GM18870 (cell line): ENCODE data around the gene IFIH1.
A peak's percentile ranks its signal among the peaks of the same experiment; 100 is the strongest.

Experiments used
- ATAC-seq: cut with Tn5 transposase; IDR thresholded peaks from one replicate; pipeline ENCODE4 v1.9.1; 2021; ENCODE audit warnings: moderate library complexity; ENCODE audit not compliant: unreplicated experiment

Gene IFIH1

DNA sequence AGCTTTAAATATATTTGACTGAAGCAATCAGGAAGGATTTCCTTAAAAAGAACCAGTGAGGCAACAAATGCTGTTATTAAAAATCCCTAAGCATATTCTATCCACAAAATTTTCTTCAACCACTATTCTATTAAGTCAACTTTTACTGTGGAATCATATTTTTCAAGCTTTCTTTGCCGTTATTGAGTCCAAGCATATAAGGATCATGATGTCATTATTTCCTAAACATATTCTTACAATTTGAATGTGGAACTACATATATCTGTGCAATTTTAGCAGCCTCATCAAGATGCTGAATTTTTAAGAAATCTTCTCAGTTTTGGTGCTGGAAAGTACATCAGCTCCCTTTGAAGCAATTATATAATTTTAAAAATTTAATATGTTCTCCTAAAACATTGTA lies 5.6 kb downstream of the IFIH1 start:
- ATAC-seq: no peak

DNA sequence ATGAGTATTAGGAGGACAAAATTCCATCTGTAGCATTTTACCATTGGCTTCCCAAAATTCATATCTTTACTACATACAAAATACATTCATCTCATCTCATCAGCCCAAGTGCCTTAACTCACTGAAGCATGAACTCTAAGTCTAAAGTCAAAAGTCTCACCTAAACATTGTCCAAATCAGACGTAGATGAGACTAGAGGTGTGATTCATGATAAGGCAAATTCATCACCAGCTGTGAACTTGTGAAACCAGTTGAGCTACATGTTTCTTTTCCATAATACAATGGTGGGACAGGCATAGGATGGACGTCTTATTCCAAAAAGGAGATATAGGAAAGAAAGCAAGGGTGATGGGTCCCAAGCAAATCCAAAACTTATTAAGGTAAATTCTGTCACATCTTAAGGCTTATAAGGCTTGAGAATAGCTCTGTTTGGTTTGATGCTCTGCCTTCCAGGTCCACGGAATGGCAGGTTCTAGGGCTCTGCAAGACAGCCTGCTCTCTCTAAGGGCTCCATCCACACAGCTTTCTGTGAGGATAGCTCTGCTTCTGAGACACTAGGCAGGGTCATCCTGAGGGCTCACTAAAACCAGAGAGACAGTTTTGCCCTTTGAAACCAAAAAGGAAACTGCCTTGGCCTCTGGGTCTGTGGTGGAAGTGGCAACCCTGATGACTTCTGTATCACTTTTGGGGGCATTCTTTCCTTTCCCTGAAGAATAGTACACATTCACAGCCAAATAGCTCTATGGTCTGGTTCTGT lies 9.6 kb downstream of the IFIH1 start:
- peak; percentile 63 for ATAC-seq

DNA sequence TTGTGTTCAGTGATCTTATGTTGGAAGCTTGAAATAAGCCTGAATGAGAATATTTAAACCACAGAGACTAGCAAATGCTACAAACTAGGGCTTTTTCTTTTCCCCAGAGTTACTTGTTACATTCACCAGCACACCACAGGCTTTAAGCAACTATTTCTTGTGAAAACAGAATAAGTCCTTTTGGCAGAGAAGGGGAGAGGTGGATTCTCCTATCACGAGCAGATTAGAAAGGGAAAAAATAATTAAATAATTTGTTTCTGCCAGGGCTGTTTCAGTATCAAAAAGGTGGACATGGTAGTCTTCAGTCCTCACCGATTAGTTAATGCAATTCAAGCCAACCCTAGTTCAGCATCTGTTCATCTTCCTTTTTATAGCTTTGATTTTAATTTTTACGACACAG lies 12.6 kb downstream of the IFIH1 start:
- no peak for ATAC-seq

DNA sequence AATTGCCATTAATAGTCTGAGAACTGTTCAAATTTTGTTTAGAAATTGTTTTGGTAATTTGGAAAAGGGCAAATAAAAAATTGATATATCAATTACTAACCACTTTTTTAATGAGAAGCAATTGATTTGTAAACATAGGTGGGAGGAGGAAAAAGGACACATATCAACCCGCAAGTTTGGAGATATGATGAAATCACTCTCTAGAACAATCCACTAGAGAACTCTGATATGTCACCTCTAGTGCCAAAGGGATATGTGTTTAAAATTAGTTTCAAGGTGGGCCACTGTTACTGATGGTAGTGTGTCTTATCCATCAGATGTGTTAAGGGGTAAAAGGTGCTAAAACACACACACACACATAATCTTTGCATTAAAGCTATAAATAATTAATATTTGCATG lies 16.6 kb downstream of the IFIH1 start:
- ATAC-seq: no peak

DNA sequence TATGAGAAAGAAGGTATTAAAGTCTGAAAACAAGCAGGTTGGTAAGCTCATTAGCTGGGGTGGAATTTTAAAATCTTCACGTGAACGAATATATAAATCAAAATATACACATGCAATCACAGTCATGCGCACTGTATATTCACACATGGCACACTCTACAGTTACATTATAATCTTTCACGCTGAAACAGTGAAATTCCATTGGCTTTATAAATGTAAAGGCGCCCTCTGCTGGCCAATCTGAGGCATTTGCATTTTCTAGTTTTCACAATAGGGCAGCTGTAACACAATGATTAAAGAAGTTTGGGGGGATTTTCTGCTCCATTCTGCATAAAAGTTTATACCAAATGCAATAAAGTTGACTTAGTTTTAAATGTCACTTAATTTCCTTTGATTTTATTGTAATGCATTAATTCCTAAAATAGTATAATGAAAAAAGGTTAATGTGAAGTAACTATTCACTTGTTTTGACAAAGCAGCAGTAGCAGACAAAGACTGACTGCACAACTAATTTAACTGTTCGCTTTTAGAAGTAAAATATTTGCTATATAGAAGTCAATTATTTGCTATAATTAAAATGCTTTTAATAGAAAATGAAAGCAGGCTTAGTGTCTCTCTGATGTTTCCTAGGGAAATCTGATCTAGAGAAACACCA lies 17.2 kb downstream of the IFIH1 start:
- peak; percentile 74 for ATAC-seq

DNA sequence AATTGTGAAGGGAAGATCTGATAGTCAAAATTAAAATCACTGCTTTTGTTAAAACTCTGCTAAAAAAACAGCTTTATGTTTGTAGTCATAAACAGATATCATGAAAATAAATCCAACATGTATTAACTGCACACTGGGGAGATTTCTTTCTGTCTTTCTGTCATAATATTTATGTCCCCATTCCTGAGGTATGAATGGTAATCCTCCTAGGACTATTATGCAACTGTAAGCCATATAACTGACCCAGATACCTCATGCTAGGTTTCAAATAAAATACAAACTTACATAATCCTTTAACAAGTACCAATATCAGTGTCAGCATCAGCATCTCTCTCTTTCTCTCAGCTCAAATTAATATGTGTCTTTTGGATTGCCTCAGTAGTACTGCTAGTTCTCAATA lies 18.2 kb downstream of the IFIH1 start:
- ATAC-seq: no peak

DNA sequence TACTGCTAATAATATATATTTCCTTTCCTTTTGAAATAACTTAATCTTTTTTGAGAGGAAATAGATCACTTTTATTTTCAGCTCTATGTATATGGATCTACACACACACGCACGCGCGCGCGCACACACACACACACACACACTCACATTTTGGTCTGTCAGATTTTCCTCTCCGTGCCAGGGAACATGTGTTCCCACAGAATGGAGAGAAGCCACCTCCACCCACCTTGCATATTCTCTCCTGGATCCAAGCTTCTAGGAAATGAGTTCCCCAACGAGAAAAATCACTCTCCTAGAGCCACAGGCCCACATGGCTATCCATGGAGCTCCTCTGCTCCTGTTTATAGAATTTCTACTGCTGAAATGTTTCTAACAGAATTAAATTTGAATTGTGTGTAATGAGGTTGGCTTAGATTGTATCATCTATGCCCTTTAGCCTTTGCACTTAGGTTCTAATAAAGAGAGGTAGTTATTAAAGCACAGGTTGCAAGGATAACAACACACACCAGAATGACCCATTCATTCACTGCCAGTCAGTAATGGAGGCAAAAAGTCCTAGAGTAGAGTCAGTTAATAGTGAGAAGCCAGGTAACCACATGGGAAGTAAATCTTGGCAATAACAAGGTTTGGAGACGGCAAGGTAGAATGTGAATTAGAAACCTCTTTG lies 19.7 kb downstream of the IFIH1 start:
- ATAC-seq: no peak

DNA sequence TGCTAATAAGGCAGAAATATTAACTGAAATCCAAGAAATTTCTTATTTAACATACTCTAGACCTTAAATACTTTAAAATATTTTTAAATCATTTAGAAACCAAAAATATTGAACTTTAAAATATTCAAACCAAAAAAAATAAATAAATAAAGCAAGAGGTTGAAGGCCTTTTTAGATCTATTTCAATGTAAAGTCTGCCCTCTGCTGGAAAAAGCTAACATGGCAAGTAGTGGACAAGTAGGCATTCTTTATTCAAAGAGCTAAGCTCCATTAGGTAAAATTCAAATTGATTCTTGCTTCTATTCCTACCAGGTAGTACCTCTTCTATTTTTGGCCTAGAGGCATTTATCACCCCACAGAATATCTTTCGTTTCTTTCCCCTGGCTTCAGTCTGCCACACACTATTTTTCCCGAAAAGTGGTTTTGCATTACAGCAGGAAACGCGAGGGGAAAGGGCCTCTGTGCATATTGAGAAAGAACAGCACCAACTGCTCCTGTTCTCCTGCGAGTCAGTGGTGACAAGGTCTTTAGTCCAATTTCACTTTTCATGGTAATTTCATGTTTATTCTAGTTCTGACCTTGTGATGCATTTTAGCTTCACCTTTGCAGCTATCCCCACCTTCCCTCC lies 20.4 kb downstream of the IFIH1 start:
- ATAC-seq: peak; percentile 61

DNA sequence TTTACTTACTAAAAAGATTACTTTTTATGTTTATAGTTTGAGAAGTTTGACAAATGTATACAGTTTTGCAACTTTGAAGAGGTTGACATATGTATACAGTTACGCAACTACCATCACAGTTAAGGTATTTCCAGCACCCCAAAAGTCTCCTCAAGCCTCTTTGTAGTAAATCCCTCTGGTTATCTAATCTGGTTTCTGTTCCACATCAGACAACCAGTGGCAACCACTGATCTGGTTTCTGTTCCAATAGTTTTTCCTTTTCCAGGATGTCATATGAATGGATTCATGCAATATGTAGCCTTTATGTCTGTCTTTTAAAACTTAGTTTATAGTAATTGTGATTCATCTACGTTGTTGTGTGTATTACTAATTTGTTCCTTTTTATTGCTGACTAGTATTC lies 23.5 kb downstream of the IFIH1 start:
- ATAC-seq: no peak

DNA sequence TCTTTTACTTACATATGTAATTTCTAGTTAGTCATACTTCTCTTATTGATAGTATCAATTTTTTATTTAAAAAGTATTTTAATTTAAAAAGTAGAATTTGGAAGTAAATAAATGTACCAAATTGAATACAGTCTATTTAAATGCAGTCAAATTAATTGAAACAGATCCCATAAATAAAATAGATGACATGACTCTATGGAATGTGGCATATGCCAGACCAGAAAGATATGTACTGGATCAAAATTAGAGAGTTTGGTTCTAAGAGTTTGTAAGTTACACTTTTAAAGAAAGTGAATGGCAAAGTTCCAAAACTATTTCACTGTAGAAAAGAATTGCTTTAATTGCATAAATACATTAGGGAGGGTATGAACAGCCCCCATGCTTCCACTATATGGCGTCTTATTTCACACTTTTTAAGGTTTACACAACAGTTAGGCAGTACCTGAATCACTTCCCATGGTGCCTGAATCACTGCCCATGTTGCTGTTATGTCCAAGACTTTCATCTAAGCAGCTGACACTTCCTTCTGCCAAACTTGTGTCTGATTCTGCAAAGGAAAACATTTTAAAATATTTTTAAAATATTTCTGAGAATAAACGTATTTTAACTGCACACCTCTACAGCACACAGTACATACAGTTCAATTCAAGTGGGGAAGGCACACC lies 25.2 kb downstream of the IFIH1 start:
- ATAC-seq: no peak

DNA sequence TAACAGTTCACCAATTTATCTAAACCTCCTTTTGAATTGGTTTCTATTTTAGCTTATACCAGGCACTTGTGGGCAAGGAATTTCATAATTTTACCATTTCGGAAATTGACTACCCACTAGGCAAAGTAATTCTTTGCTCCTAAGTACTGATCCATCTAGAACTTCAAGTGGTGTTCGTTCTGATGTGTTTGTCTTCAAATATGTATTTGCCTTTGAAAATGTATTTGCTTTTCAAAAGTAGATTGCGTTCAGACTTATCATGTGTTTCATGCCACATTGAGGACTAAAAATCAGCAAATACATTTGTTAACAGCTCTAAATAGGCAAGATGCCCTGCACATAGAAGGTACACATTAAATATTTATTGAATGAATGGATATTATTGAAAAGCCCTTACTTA lies 26.7 kb downstream of the IFIH1 start:
- ATAC-seq: no peak

DNA sequence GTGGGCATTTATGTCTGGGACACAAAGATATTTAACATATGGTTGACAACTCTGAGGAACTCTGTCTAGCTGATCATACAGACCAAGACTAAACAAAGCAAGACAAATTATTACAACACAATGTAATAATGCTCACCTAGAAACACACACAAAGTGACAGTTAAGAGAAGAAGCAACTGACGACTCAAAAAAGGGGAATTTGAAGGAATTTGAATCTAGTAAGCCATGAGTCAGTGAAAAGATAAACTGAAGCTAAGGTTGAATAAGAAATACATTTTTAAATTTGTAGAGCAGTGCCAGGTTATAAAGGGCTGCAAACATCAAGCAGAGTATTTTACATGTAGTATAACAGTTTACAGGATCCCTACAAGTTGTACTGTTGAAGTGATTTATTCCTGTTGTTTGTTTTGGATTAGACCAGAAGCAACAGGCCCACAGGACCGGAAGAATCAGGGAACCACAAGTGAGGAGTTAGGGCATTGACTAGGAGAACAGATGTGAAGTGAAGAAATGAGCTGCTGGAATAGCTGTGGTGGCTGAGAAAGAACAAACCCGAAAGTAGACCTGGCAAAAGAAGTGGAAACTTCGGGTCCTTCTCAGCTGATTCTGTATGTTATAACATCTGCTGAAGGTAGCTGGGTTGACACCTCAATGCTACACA lies 35.6 kb downstream of the IFIH1 start:
- no peak for ATAC-seq

DNA sequence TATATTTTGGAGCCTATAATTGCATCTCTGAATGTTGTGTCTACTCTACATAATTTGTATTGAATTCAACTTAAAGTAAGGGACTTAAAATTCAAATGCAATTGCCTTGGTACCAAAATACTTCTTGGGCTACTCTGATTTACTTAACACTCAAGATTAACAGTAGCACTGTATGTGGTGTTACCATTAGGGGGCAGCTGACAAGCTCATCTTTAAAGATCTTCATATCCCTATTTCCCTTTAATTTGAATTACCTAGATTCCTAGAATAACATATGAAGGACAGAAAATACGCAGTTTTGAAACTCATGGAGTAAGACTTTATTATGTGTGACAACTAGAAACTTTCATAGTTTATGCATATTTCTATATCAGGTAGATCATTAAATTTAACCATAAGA lies 37.8 kb downstream of the IFIH1 start:
- ATAC-seq: no peak

DNA sequence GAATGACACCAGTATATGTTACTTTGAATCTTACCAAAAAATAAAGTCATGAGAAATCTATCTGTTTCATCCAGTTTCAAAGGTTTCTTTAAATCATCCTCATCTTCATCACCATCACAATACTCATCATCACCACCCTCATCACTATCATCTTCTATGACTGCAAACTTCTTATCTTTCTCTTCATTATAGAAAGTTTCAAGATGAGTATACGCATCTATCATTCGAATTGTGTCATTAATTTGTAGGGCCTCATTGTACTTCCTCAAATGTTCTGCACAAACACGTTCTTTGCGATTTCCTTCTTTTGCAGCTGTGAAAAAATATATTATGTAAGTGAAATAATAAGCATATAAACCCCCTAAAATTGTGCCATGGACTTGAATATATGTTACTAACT lies 41.1 kb downstream of the IFIH1 start:
- ATAC-seq: no peak

DNA sequence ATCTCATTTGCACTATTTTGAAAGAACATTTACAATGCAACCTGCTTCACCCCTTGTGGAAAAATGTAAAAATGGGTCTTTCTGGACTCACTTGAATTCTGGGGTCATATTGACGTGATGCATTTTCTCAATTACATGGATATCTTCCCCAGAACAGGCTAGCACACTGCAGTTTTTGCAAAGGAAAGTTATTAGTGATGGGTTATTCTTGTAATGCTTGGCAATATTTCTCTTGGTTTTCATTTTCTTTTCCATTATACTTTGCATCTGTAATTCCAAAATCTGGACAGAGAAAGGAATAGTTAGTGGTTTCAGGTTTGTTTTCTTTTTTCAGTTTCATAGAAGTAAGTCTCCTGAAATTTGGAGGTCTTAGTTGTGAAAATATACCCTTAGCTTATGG lies 50.5 kb downstream of the IFIH1 start:
- no peak for ATAC-seq

DNA sequence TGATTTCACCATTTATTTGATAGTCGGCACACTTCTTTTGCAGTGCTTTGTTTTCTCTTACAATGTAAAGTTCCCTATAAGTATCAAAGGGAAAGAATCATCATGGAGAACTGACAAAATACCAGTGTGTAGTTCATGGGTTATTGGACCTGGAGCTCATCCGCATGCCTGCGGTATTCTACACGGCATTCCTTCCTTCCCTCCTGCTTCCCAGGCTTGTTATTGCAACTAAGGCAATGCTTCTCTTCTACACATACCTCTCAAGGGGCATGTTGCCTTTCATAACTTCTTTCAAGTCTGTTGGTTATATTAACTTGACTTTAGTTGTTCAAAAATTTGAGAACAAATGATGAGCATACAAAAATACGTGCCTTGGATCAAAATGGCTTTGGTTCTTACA lies 51.0 kb downstream of the IFIH1 start:
- no peak for ATAC-seq

DNA sequence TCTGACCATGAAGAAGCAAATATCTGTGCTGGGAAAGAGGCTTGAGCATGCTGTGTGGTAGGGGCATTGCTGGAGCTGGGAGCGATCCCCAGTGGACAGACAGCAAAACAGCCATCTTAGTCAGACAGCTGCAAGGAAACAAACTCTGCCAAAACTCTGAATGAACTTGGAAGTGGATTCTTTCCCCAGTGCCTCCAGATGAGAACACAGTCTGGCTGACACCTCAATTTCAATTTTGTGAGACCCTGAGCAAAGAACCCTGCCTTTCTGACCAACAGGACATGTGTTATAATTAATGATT lies 52.1 kb downstream of the IFIH1 start:
- no peak for ATAC-seq

DNA sequence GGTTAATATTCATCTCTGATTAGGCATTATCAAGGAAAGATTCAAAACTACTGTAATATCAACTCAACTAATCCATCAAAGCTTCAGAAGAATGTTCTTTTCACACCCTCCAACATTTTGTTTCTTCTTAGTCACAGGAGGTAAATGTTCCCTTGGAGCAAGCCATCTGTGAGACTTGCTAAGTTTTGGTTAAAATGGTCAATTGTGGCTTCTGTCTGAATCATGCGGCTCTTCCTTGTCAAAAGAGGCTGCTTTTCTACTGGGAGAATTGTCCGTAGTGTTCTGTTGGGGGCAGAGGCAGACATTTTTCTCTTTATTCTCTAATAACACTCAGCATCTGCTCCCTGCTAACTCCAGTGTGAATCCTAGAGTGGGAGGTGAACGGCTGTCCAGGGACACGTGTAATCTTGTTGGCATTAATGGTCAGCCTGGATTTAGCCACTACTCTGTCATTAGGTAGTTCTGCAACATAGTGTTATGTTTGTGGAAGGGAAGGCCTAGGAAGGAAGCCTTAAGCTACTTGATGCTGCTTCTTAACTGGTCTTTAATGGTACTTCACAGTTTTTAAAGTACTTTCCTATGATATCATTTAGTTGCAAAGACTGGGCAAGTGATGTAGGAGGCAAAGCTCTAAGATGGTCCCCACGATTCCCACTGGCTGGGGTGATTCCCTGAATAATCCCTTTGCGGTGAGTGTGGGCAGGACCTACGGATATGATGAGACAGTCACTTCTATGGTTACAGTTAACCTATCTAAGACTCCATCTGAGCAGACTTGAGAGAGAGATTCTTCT lies 52.6 kb downstream of the IFIH1 start:
- no peak for ATAC-seq

DNA sequence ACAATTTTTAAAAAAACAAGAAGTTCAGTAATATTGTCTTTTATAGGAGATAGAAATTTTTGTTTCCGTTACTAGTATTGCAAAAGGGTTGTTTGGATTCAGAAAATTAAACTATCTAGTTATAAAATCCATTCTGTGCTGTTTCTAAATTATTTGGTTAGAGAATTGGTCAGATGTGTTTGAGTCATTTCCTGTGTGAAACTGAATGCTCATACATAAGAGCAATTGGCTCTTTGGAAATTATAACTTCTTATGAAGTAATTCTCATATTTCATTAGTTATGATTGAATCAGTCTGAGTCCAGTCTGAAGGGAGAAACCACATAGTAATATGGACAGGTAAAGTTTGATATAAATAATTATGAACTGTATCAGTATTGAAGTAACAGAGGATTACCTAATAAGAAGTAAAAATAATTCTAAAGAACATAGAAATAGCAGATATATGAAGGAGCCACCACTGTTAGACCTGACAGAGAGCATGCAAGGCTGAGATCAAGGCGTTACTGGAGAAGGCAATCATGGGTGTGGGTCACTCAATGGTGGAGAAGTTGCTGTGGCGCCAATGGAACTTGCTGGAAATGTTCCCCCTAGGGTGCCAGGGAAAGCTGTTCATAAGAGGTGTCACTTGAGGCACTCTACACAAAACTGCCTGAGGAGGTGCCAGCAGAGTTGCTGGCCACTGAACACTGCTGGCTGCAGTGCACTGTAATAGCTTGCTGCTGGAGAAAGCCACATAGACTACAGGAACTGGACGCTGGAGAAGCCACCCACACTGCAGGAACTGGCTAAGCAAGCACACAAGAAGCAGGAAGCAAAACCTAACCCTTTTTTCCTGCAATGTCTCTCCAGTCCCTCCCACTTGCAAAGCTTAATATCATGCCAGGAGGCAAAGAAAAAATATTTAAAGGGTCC lies 57.2 kb downstream of the IFIH1 start:
- ATAC-seq: peak; percentile 59
